Rectal smooth muscle tissue (tissue), 1 donor: ENCODE results near the gene FNDC3B.

Experiments used
- H3K27ac ChIP-seq: one replicate; pipeline ENCODE4 v1.7.0; 2013; ENCODE audit warnings: low read depth, low read length, inconsistent platforms
- H3K27me3 ChIP-seq: one replicate; pipeline ENCODE4 v1.7.0; 2013; ENCODE audit warnings: low read length; ENCODE audit not compliant: control insufficient read depth, insufficient read depth
- H3K36me3 ChIP-seq: one replicate; pipeline ENCODE4 v1.7.0; 2013; ENCODE audit warnings: low read length; ENCODE audit not compliant: control insufficient read depth, insufficient read depth
- H3K4me1 ChIP-seq: one replicate; pipeline ENCODE4 v1.7.0; 2013; ENCODE audit warnings: low read length; ENCODE audit not compliant: control insufficient read depth, insufficient read depth
- H3K4me3 ChIP-seq: one replicate; pipeline ENCODE4 v1.7.0; 2013; ENCODE audit warnings: low read length
- H3K9ac ChIP-seq: one replicate; pipeline ENCODE4 v1.7.0; 2013; ENCODE audit warnings: low read length

The FNDC3B gene

DNA sequence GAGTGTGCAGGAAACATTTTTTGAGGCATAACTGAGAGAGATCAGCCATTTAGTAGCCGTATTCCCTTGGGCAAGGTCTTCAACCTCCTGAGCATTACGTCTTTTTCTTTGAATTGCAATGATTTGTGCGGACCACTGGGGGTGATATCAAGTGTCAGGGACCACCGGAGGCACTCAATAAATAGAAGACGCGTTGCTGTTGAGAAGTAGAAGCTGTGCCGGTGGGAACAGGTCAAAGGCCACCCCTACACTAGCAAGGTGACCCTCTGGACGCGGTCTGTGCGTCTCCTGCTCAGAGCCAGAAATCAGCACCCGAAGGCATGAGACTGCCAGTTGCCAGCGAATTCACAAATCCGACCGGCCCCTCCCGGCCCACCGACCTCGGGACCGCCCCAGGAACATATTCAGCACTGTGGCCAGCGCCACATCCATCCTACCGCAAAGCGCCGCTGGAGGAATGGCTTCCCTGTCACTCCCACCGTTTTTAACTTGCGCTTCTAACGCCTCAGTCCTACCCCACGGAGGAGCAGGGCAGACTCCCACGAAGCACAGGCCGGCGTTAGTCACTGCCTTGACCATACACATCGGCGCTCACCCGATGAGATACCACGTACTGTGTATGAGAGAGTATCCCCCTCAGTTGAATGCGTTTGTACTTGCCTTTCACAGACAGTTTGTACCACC is 410.2 kb downstream of the FNDC3B start:
- peaks cover 23% of the 10 kb centered on the region for H3K27me3 ChIP-seq
- no peaks in the 10 kb centered on the region for H3K4me1 ChIP-seq
- no peaks in the 10 kb centered on the region for H3K36me3 ChIP-seq
- no peak overlapping the region for H3K4me3 ChIP-seq
- H3K27ac ChIP-seq, result no peak overlapping the region
- no peak overlapping the region for H3K9ac ChIP-seq
